DND-41 (cell line): ENCODE data around the gene EXOC4.

Experiments
- ATAC-seq: fragments of 200-7000 bp; cut with Tn5 transposase; 3 replicates; pipeline ENCODE4 v1.9.1; 2021; ENCODE audit warnings: low read depth; ENCODE audit not compliant: insufficient read depth
- DNase-seq: peaks from one replicate; pipeline ENCODE4 v3.0.0-alpha.2; 2020
- H2AFZ ChIP-seq: 2 replicates; pipeline ENCODE4 v1.6.0; 2012; ENCODE audit warnings: low read depth, low read length
- H3K27ac ChIP-seq: 2 replicates; pipeline ENCODE4 v1.5.1; 2012; ENCODE audit warnings: low read length, inconsistent platforms
- H3K27me3 ChIP-seq: fragments of 200-600 bp; sonication (generic); 2 replicates; pipeline ENCODE4 v1.6.0; 2012; ENCODE audit warnings: low read length, mild to moderate bottlenecking, inconsistent platforms; ENCODE audit not compliant: insufficient read depth, poor library complexity
- H3K36me3 ChIP-seq: 2 replicates; pipeline ENCODE4 v1.5.1; 2012; ENCODE audit warnings: low read length, inconsistent platforms; ENCODE audit not compliant: insufficient read depth
- H3K4me1 ChIP-seq: 2 replicates; pipeline ENCODE4 v1.5.1; 2012; ENCODE audit warnings: mild to moderate bottlenecking, low read length; ENCODE audit not compliant: insufficient read depth
- H3K4me2 ChIP-seq: 2 replicates; pipeline ENCODE4 v1.6.0; 2012; ENCODE audit warnings: mild to moderate bottlenecking, moderate library complexity, low read length, inconsistent platforms; ENCODE audit not compliant: insufficient read depth
- H3K4me3 ChIP-seq, 2 experiments: fragments of 200-600 bp in 1 of 2; shearing (Covaris generic) in 1 of 2; 2 replicates each; pipeline ENCODE4 v1.5.1; 2012 to 2016; ENCODE audit warnings: inconsistent platforms in 2 of 2, low read length in 2 of 2, mild to moderate bottlenecking in 2 of 2, low read depth in 1 of 2, moderate library complexity in 1 of 2
- H3K79me2 ChIP-seq: 2 replicates; pipeline ENCODE4 v1.6.0; 2012; ENCODE audit warnings: low read length, inconsistent platforms; ENCODE audit not compliant: insufficient read depth
- H3K9ac ChIP-seq: 2 replicates; pipeline ENCODE4 v1.6.0; 2012; ENCODE audit warnings: low read depth, mild to moderate bottlenecking, inconsistent platforms, low read length, moderate library complexity
- H3K9me3 ChIP-seq: 2 replicates; pipeline ENCODE4 v1.5.1; 2012; ENCODE audit warnings: low read length, moderate library complexity, mild to moderate bottlenecking, inconsistent platforms; ENCODE audit not compliant: insufficient read depth, severe bottlenecking
- H4K20me1 ChIP-seq: 2 replicates; pipeline ENCODE4 v1.6.0; 2012; ENCODE audit warnings: low read length; ENCODE audit not compliant: insufficient read depth
- EZH2 ChIP-seq: IDR thresholded peaks from 3 replicates; pipeline ENCODE4 v1.6.1; 2012; ENCODE audit warnings: borderline replicate concordance, low read depth, mild to moderate bottlenecking, moderate library complexity, low read length, inconsistent platforms; ENCODE audit not compliant: severe bottlenecking
- TF ChIP-seq, protein P1 (sequence below): IDR thresholded peaks from 2 replicates; pipeline ENCODE4 v1.5.1; 2012; ENCODE audit warnings: borderline replicate concordance, low read length, moderate library complexity, mild to moderate bottlenecking; ENCODE audit not compliant: poor library complexity, severe bottlenecking; ENCODE audit errors: extremely low read depth

The EXOC4 gene

DNA sequence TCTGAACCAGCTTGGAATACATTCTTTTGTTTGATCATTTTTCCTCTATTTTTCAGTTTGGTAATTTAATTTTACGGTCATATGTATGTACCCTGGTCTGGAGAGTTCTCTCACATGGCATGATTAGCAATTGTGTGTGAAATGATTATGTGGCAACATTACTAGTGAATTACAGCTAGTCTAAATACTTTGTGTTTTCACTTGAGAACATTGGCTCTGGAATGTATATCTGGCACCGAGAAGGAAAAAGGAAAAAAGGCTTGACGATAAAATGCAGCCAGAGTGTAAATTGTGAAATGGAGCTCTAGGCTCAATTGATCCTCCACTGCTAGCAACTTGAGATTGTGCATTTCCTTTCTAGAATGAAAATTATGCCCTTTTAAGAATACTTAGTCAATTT lies 397.2 kb downstream of the EXOC4 start:
- no peak overlapping the region for H3K4me2 ChIP-seq
- H3K4me3 ChIP-seq = no peak overlapping the region

DNA sequence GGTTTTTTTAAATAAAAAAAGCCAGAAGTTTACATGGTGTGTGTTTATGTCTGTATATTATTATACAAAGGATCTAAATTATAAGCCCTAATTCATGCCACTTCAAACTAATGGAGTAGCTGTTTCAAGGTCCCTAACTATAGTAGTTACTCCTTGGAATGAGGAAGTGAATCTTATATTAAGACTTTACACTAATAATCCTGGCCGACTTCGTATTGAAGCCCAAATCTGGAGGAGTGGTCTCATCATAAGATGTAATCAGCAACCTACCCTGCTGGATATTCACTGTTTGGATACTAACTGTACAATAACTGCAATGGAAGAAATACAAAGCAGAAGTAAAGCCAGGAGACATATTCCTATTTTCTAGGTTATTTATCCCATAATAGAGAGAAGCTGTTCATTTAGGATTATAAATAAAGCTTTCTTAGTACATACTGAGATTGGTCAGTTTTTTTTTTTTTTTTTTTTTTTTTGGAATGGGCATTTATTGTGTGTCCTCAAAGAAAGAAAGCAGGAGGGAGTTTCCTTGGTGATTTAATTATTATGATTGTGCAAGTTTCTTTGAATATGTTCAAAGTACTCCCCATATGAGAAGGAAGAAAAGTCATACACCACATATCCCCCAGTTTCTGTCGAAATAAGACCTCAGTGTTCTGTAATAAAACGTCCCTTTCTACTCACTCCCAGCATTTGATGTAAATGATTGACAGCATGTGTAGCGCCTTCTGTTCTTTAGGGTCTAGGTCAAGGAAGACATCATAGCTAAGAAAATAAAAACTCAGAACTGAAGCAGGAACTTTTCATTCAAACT lies 397.8 kb downstream of the EXOC4 start:
- H3K4me1 ChIP-seq = no peaks in the 10 kb centered on the region
- no peak overlapping the region for H3K9ac ChIP-seq
- H3K79me2 ChIP-seq = no peaks in the 10 kb centered on the region
- no peak overlapping the region for H2AFZ ChIP-seq
- TF ChIP-seq, protein P1, sequence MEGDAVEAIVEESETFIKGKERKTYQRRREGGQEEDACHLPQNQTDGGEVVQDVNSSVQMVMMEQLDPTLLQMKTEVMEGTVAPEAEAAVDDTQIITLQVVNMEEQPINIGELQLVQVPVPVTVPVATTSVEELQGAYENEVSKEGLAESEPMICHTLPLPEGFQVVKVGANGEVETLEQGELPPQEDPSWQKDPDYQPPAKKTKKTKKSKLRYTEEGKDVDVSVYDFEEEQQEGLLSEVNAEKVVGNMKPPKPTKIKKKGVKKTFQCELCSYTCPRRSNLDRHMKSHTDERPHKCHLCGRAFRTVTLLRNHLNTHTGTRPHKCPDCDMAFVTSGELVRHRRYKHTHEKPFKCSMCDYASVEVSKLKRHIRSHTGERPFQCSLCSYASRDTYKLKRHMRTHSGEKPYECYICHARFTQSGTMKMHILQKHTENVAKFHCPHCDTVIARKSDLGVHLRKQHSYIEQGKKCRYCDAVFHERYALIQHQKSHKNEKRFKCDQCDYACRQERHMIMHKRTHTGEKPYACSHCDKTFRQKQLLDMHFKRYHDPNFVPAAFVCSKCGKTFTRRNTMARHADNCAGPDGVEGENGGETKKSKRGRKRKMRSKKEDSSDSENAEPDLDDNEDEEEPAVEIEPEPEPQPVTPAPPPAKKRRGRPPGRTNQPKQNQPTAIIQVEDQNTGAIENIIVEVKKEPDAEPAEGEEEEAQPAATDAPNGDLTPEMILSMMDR = no peak
- TF ChIP-seq EZH2 = no peak
- H3K9me3 ChIP-seq = no peaks in the 10 kb centered on the region
- no peak for ATAC-seq
- H4K20me1 ChIP-seq = no peaks in the 10 kb centered on the region
- H3K36me3 ChIP-seq = no peaks in the 10 kb centered on the region
- no peak overlapping the region for H3K27ac ChIP-seq
- H3K4me2 ChIP-seq = no peak overlapping the region
- DNase-seq = no peak
- H3K27me3 ChIP-seq = no peaks in the 10 kb centered on the region
- no peak overlapping the region for H3K4me3 ChIP-seq

More for the DNA sequence above, 397.2 kb downstream of the EXOC4 start:
- no peak overlapping the region for H3K9ac ChIP-seq
- H3K36me3 ChIP-seq = no peaks in the 10 kb centered on the region
- no peaks in the 10 kb centered on the region for H3K4me1 ChIP-seq
- no peaks in the 10 kb centered on the region for H3K27me3 ChIP-seq
- no peak overlapping the region for H3K27ac ChIP-seq
- no peaks in the 10 kb centered on the region for H4K20me1 ChIP-seq
- no peak for DNase-seq
- TF ChIP-seq EZH2 = no peak
- TF ChIP-seq, protein P1 = no peak
- no peaks in the 10 kb centered on the region for H3K79me2 ChIP-seq
- no peaks in the 10 kb centered on the region for H3K9me3 ChIP-seq
- H2AFZ ChIP-seq = no peak overlapping the region
- ATAC-seq = no peak

DNA sequence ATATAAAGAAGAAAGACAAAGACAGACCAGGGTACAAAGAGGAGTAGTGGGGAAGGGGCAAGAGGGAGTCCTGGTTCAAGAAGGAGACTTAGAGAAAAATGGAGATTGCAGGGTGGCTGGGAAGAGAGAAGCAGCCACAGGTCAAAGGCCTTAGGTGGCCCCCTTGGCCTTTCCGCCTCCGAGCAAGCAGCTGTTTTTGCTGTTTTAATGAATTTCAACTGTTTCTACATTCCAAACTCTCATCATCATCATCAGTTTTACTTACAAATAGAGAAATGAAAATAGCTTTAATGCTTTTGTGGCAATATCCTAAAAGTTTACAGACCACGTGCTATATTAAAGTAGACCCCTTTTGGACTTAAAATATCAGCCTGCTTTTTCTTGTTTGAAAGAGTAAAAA lies 399.7 kb downstream of the EXOC4 start:
- no peaks in the 10 kb centered on the region for H3K36me3 ChIP-seq
- H3K27me3 ChIP-seq = no peaks in the 10 kb centered on the region
- H3K4me3 ChIP-seq = no peak overlapping the region
- ATAC-seq (no peak), DNase-seq (no peak)
- no peaks in the 10 kb centered on the region for H3K79me2 ChIP-seq
- TF ChIP-seq, protein P1 = no peak
- TF ChIP-seq EZH2 = no peak
- no peaks in the 10 kb centered on the region for H3K4me1 ChIP-seq
- no peak overlapping the region for H3K9ac ChIP-seq
- no peaks in the 10 kb centered on the region for H3K9me3 ChIP-seq
- no peak overlapping the region for H3K27ac ChIP-seq
- no peak overlapping the region for H2AFZ ChIP-seq
- no peak overlapping the region for H3K4me2 ChIP-seq
- H4K20me1 ChIP-seq = no peaks in the 10 kb centered on the region
